Coronary artery (tissue), 2 donors: ENCODE data around the gene SPATA20.

Experiments used
- DNase-seq: peaks from one replicate; pipeline ENCODE4 v3.0.0-alpha.2; 2017; ENCODE audit warnings: low spot score
- H3K27ac ChIP-seq, 2 donors: fragments of 200-600 bp; sonication (generic); one replicate each; pipeline ENCODE4 v1.5.1; 2016 to 2019
- H3K4me3 ChIP-seq: fragments of 200-600 bp; sonication (generic); 2 replicates; pipeline ENCODE4 v1.5.1; 2016; ENCODE audit warnings: mild to moderate bottlenecking, moderate library complexity
- CTCF ChIP-seq: fragments of 200-600 bp; sonication (generic); IDR thresholded peaks from one replicate; pipeline ENCODE4 v1.5.1; 2019; ENCODE audit warnings: antibody characterized with exemption

Gene SPATA20

DNA sequence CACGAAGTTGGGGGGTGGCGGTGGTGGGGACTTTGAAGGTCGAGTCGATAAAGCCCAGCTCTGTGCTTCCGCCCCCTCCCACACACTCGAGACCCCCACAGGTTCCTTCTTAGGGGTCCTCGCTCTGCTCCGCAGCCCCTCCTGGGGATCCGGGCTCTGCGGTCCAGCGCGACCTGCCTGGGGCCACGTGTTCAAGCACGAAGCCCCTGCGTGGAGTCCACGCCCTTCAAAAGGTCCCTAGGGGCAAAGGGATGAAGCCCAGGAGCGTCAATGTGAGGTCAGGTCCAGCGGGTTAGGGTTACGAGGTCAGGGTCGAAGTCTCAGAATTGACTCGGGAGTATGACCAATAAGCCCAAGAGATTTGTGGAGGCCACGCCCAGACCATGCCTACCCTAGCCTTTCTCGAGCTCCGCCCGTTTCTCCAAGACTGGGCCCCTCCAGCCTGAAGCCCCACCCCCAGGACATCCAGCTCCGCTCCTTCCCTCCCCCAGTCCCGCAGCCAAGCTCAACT is 12.8 kb downstream of the SPATA20 start:
- Histone ChIP-seq H3K4me3 (peak overlapping the region; percentile 72), H3K27ac (no peak overlapping the region)
- DNase-seq, result no peak
- TF ChIP-seq CTCF, result no peak

DNA sequence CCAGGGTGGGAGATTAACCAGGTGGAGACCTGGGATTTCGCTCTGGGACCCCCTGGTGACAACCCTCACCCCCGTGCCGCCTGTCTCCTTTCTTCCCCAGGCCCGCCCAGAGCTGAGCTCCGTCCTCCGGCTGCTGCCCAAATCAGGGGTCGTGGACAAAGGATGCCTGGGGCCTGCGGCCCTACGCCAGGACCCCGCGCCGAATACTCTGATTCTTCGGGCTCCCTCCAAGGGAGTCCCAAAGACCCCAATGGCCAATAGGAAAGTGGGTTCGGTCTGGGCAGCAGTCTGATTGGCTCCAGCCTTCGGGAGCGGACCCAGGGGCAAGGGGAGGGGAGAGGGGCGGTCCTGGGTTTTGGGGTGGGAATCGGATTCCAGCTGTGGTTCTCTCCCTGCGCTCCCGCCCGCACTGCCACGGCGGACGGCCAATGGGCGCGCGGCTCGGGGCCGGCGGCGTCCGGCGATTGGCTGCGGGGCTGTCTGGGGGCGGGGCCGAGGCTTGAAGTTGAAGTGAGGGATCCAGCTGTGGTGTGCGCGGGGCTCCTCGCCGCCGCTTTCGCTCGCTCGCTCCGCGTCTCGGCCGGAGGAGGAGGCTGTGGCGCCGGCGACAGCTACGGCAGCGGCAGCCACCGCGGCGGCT is 13.3 kb downstream of the SPATA20 start, which contains the start of gene CACNA1G:
TSS of gene CACNA1G (plus strand) at position 531 of the 640 bp plus-strand sequence. CDS start 745 bp downstream, outside the sequence.
- Histone ChIP-seq H3K4me3 (peak within 1 kb of the TSS; percentile 72), H3K27ac (no peak within 1 kb of the TSS)
- DNase-seq, result peak; percentile 94
- no peak for TF ChIP-seq CTCF

DNA sequence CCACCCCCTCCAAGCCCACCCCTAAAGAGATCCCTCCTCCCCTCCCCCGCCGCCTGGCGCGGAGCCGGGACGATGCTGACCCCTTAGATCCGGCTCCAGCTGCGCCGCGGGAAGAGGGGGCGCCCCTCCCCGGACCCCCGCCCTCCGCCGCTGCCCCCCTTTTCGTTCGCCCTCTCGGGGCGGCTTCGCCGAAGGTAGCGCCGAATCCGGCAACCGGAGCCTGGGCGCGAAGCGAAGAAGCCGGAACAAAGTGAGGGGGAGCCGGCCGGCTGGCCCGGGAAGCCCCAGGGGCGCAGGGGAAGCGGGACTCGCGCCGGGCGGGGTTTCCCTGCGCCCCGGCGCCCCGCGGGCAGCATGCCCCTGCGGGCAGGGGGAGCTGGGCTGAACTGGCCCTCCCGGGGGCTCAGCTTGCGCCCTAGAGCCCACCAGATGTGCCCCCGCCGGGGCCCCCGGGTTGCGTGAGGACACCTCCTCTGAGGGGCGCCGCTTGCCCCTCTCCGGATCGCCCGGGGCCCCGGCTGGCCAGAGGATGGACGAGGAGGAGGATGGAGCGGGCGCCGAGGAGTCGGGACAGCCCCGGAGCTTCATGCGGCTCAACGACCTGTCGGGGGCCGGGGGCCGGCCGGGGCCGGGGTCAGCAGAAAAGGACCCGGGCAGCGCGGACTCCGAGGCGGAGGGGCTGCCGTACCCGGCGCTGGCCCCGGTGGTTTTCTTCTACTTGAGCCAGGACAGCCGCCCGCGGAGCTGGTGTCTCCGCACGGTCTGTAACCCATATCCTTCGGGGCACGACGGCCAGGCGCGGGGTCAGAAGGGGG is 14.2 kb downstream of the SPATA20 start:
- no peak for TF ChIP-seq CTCF
- no peak for DNase-seq
- peak overlapping the region; percentile 72 for H3K4me3 ChIP-seq
- H3K27ac ChIP-seq, result no peak overlapping the region

DNA sequence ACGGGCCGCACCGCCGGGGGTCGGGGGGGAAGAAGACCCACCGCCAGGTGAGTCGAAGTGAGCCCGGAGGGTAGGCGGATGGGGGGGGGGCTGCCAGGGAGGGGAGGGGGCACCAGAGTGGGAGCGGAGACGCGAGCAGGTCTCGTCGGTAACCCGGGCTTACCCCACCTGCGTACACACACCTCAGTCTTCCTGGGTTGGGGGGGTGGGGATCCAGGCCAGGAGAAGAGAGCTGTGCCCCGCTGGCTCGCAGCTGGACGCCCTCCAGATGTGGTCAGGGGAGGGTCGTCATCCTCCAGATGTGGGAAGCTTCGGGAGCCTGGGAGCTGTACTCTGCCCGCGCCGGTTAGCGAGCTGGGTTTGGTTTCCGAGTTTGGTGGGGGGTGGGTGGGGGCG is 14.8 kb downstream of the SPATA20 start:
- H3K4me3 ChIP-seq, result peak overlapping the region; percentile 72

DNA sequence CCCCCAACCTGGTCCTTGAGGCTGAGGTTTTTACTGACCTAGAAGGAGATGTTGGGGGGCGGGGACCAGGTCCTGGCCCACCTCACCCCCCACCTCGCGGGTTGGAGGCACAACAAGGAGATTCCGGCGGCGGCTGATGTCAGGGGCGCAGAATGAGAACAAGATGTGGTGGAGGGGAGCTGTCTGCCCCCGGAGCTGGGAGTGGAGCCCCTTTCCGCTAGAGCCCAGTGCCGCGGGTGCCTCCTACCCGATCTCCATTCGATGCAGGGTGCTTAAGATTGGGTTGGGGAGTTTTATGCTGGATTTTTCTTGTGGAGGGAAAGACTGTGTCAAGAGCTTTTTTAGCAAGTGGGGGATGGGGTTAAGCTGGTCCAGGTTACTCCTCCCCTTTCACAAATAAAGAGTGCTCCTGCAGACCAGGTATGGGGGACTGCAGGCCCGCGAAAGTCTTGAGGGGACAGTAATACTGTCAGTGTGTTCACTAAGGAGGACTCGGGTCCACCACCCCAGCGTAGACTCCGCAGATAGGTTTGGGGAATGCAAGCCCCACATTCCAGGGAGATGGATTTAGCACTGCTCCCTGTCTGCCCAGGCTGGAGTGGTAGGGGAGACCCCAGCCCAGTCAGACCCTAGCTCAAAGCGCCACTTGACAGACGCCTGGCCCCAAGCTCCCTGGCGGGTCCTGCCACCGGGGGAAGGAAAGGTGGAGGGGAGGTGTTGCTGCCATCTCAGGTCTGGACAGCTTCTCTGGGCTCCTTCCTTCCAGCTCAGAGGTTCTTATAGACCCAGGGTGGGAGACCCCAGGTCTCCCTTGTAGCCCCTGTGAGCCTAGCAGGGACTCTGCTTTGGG is 15.5 kb downstream of the SPATA20 start:
- TF ChIP-seq CTCF, result no peak
- no peak for DNase-seq
- H3K27ac ChIP-seq, result no peak overlapping the region
- no peak overlapping the region for H3K4me3 ChIP-seq

More for the DNA sequence above, 14.8 kb downstream of the SPATA20 start:
- DNase-seq, result no peak
- no peak overlapping the region for H3K27ac ChIP-seq
- no peak for TF ChIP-seq CTCF

GRCh38 chr17:50563092-50563511 is 16.1 kb downstream of the SPATA20 start:
- DNase-seq, result no peak
- no peak overlapping the region for H3K4me3 ChIP-seq
- H3K27ac ChIP-seq, result no peak overlapping the region
- TF ChIP-seq CTCF, result no peak
